NCI-H2227 (cell line): ENCODE results near the gene TTLL11.

Experiments used
- DNase-seq: peaks from one replicate; lab custom pipeline; 2025; ENCODE audit not compliant: unreplicated experiment; lab: John Stamatoyannopoulos, UW

TTLL11 gene

GRCh38 chr9:121887553-121888437, 205.3 kb downstream of the TTLL11 start:
- no peak for DNase-seq

GRCh38 chr9:121886759-121887485, 206.2 kb downstream of the TTLL11 start:
- no peak for DNase-seq

- no peak for DNase-seq
Measured at GRCh38 chr9:121885345-121885901, 207.7 kb downstream of the TTLL11 start.

- DNase-seq, result peak; percentile 76
Measured at GRCh38 chr9:121884057-121884541, 209.0 kb downstream of the TTLL11 start.

- DNase-seq, result peak; percentile 30
Measured at GRCh38 chr9:121883281-121884056, 209.6 kb downstream of the TTLL11 start.

- DNase-seq, result no peak
Measured at GRCh38 chr9:121881920-121882500, 211.1 kb downstream of the TTLL11 start.

DNA sequence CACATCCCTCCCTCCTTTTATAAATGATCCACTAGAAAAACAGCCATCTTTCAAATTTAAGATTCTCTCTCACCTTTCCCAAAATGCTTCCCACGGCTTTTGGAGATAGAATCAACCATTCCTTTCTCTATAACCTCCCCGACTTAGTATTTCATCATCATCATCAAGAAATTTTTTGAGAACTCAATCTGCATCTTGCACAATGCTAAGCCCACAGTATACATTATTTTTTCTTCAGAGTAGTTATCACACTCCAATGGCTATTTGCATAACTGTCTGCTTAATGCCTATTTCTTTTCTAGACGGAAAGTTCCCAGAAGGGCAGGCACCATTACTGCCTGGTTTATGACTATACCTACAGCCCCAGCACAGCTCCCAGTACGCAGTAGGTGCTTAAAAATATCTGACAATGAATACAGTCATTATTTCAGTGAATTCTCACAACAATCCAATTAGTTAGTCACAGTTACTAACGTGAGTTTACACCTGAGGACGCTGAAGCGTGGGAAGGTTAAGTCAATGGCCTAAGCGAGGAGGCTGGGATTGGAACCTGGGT, 212.7 kb downstream of the TTLL11 start:
- DNase-seq, result no peak

GRCh38 chr9:121878271-121878822, 214.8 kb downstream of the TTLL11 start:
- DNase-seq, result no peak

GRCh38 chr9:121876658-121877271, 216.3 kb downstream of the TTLL11 start:
- no peak for DNase-seq

- no peak for DNase-seq
Measured at GRCh38 chr9:121876255-121876654, 216.9 kb downstream of the TTLL11 start.

DNA sequence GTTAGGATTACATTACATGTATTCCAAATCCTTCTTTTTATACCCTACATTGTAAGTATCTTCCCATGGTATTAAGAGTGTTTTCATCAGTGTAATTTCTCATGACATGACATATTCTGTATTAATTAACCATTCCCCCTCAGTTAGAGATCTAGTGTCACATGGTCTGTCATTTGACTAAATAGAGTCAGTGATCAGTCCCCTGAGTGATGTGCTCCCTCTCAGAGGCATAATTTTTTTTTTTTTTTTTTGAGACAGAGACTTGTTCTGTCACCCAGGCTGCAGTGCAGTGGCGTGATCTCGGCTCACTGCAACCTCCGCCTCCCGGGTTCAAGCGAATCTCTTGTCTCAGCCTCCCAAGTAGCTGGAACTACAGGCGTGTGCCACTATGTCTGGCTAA, 218.6 kb downstream of the TTLL11 start:
- no peak for DNase-seq

- DNase-seq, result no peak
Measured at GRCh38 chr9:121871431-121872025, 221.6 kb downstream of the TTLL11 start.

GRCh38 chr9:121870271-121870670, 222.8 kb downstream of the TTLL11 start:
- no peak for DNase-seq

GRCh38 chr9:121868626-121869025, 224.5 kb downstream of the TTLL11 start:
- no peak for DNase-seq

- DNase-seq, result no peak
Measured at GRCh38 chr9:121866927-121867326, 226.2 kb downstream of the TTLL11 start.

DNA sequence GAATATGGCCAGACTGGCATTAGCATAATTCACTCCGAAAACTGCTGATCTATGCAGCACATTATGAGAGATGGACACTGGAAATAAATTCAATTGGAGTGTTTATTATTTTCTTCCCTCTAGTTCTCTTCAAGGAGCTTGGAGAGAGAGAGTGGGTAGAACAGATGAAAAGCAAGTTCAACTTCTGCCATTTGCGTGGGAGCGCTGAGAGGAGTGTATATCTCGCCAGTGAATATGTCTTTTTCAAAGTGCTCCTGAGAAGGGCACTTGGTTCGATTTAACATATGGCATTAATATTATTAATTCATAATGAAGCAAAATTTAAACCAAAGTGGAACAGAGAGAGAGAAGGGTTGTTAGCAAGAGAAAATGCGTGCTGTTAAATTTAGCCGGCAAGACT, 227.2 kb downstream of the TTLL11 start:
- DNase-seq, result no peak

GRCh38 chr9:121865060-121865459, 228.0 kb downstream of the TTLL11 start:
- DNase-seq, result no peak

DNA sequence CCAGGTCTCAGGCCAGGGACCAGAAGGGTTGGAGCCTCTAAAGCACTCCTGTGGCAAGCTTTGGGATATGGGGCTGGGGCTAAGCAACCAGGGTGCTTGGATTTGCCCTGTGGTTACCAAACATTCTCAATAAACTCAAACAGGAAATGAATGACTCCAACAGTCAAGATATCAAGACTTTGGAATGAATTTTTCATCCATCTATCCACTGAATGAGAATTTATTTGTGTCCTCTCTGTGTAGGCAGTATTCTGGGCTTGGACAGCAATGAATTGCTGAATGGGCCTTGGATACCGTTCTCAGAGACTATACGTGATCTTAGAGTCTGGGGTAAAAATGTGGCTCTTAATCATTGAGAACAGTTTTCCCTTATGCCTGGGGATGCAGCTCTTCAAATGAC, 229.2 kb downstream of the TTLL11 start:
- DNase-seq, result no peak
